WTC11 (cell line): Measurements from ENCODE around the gene ZBTB32. TPM values are rescaled to one million over a fixed set of nuclear protein-coding genes. Genes with fewer than 3 reads are reported as not detected.

Source experiments
- ATAC-seq: fragments of 200-7000 bp; cut with Tn5 transposase; 2 replicates; pipeline ENCODE4 v1.10.0; 2021; ENCODE audit warnings: mild to moderate bottlenecking, moderate library complexity
- CTCF ChIA-PET: fragments of 300-600 bp; sonication (Branson Sonifier 250); formaldehyde crosslinking; loops from one replicate; lab custom pipeline; 2021; ENCODE audit warnings: antibody characterized with exemption; lab: Charles Lee
- POLR2A ChIA-PET: fragments of 350-600 bp; sonication (Branson Sonifier 250); formaldehyde crosslinking; loops from one replicate; lab custom pipeline; 2021; ENCODE audit warnings: antibody characterized with exemption; lab: Charles Lee
- DNase-seq: peaks from one replicate; pipeline ENCODE4 v3.0.0; 2021; ENCODE audit warnings: low spot score
- H3K27ac Mint-ChIP-seq: 2 replicates; pipeline ENCODE4 v1.8.0; 2021; ENCODE audit warnings: mixed read lengths
- H3K27me3 Mint-ChIP-seq: 2 replicates; pipeline ENCODE4 v1.8.0; 2021; ENCODE audit warnings: low read depth, mild to moderate bottlenecking, moderate library complexity, mixed read lengths
- H3K36me3 Mint-ChIP-seq: 2 replicates; pipeline ENCODE4 v1.8.0; 2021; ENCODE audit warnings: mixed read lengths
- H3K4me1 Mint-ChIP-seq: 2 replicates; pipeline ENCODE4 v1.8.0; 2022; ENCODE audit warnings: mixed read lengths
- H3K4me3 Mint-ChIP-seq: 2 replicates; pipeline ENCODE4 v1.8.0; 2021; ENCODE audit warnings: mild to moderate bottlenecking, moderate library complexity, mixed read lengths
- H3K9me3 Mint-ChIP-seq: 2 replicates; pipeline ENCODE4 v1.8.0; 2021; ENCODE audit warnings: mixed read lengths
- ATF1 ChIP-seq: sonication (generic); formaldehyde crosslinking; IDR thresholded peaks from 2 replicates; pipeline ENCODE4 v1.8.1; 2023; ENCODE audit warnings: mild to moderate bottlenecking, moderate library complexity, missing genetic modification reagents
- ATF6 ChIP-seq: sonication (generic); formaldehyde crosslinking; IDR thresholded peaks from 2 replicates; pipeline ENCODE4 v1.8.1; 2023; ENCODE audit warnings: mild to moderate bottlenecking, missing genetic modification reagents
- EMX1 ChIP-seq: fragments of 250-450 bp; sonication (Bioruptor Pico); IDR thresholded peaks from 2 replicates; pipeline ENCODE4 v1.8.0; 2021; ENCODE audit warnings: mild to moderate bottlenecking
- ERG ChIP-seq: fragments of 250-450 bp; sonication (Bioruptor Pico); IDR thresholded peaks from 2 replicates; pipeline ENCODE4 v1.8.0; 2021; ENCODE audit warnings: mild to moderate bottlenecking
- FOXK1 ChIP-seq: sonication (generic); formaldehyde crosslinking; IDR thresholded peaks from 2 replicates; pipeline ENCODE4 v1.8.0; 2022; ENCODE audit warnings: mild to moderate bottlenecking, moderate library complexity, missing genetic modification reagents
- FOXP1 ChIP-seq: sonication (generic); formaldehyde crosslinking; IDR thresholded peaks from 2 replicates; pipeline ENCODE4 v1.8.0; 2022; ENCODE audit warnings: missing genetic modification reagents, mild to moderate bottlenecking, moderate library complexity, borderline replicate concordance
- GTF2I ChIP-seq: fragments of 250-450 bp; sonication (Bioruptor Pico); conservative IDR thresholded peaks from 2 replicates; pipeline ENCODE4 v1.4.0; 2021; ENCODE audit warnings: mild to moderate bottlenecking
- JAZF1 ChIP-seq: fragments of 250-450 bp; sonication (Bioruptor Pico); IDR thresholded peaks from 2 replicates; pipeline ENCODE4 v1.9.0; 2021; ENCODE audit warnings: moderate library complexity, mild to moderate bottlenecking, inconsistent platforms
- JUN ChIP-seq: sonication (generic); formaldehyde crosslinking; IDR thresholded peaks from 2 replicates; pipeline ENCODE4 v1.8.0; 2023; ENCODE audit warnings: mild to moderate bottlenecking, missing genetic modification reagents
- MAX ChIP-seq: sonication (generic); formaldehyde crosslinking; IDR thresholded peaks from 2 replicates; pipeline ENCODE4 v1.8.0; 2022; ENCODE audit warnings: mild to moderate bottlenecking, missing genetic modification reagents
- NFATC4 ChIP-seq: fragments of 250-450 bp; sonication (Bioruptor Pico); IDR thresholded peaks from 2 replicates; pipeline ENCODE4 v1.9.0; 2021; ENCODE audit warnings: mild to moderate bottlenecking
- NR2C2 ChIP-seq: sonication (generic); formaldehyde crosslinking; IDR thresholded peaks from 2 replicates; pipeline ENCODE4 v1.8.0; 2022; ENCODE audit warnings: mild to moderate bottlenecking, missing genetic modification reagents
- PREB ChIP-seq: sonication (generic); formaldehyde crosslinking; IDR thresholded peaks from 2 replicates; pipeline ENCODE4 v1.8.1; 2022; ENCODE audit warnings: mild to moderate bottlenecking, missing genetic modification reagents, moderate library complexity, borderline replicate concordance
- RELA ChIP-seq: sonication (generic); formaldehyde crosslinking; IDR thresholded peaks from 2 replicates; pipeline ENCODE4 v1.8.1; 2022; ENCODE audit warnings: missing genetic modification reagents, mild to moderate bottlenecking, borderline replicate concordance
- RORB ChIP-seq: fragments of 250-450 bp; sonication (Bioruptor Pico); IDR thresholded peaks from 2 replicates; pipeline ENCODE4 v1.9.0; 2021; ENCODE audit warnings: mild to moderate bottlenecking
- SOX15 ChIP-seq: fragments of 250-450 bp; sonication (Bioruptor Pico); IDR thresholded peaks from 2 replicates; pipeline ENCODE4 v1.9.0; 2021; ENCODE audit warnings: mild to moderate bottlenecking
- TEAD1 ChIP-seq: sonication (generic); formaldehyde crosslinking; IDR thresholded peaks from 2 replicates; pipeline ENCODE4 v1.8.0; 2022; ENCODE audit warnings: mild to moderate bottlenecking, missing genetic modification reagents
- TEAD4 ChIP-seq: sonication (generic); formaldehyde crosslinking; IDR thresholded peaks from 2 replicates; pipeline ENCODE4 v1.8.0; 2022; ENCODE audit warnings: mild to moderate bottlenecking, missing genetic modification reagents
- ZNF281 ChIP-seq: sonication (generic); formaldehyde crosslinking; IDR thresholded peaks from 2 replicates; pipeline ENCODE4 v1.8.0; 2023; ENCODE audit warnings: mild to moderate bottlenecking, missing genetic modification reagents
- ZNF396 ChIP-seq: fragments of 250-450 bp; sonication (Bioruptor Pico); IDR thresholded peaks from 2 replicates; pipeline ENCODE4 v1.8.0; 2021; ENCODE audit warnings: mild to moderate bottlenecking, moderate library complexity, borderline replicate concordance
- ZNF425 ChIP-seq: fragments of 250-450 bp; sonication (Bioruptor Pico); conservative IDR thresholded peaks from 2 replicates; pipeline ENCODE4 v1.9.0; 2021; ENCODE audit warnings: mild to moderate bottlenecking
- ZNF532 ChIP-seq: fragments of 250-450 bp; sonication (Bioruptor Pico); IDR thresholded peaks from 2 replicates; pipeline ENCODE4 v1.9.0; 2021; ENCODE audit warnings: mild to moderate bottlenecking, borderline replicate concordance
- total RNA-seq: library from RNA; stranded (reverse); gene quantifications from 3 replicates; pipeline ENCODE4 v1.2.3, GENCODE V29; 2021

Gene ZBTB32
- total RNA-seq, 1 experiment from 2014 or later = 0.11 TPM

GRCh38 chr19:35734273-35734672 is 29.9 kb downstream of the ZBTB32 start (continued):
- TF ChIP-seq ZNF281 = no peak
- TF ChIP-seq MAX (CRISPR knock-in tag) = no peak
- TF ChIP-seq ERG (CRISPR knock-in tag) = no peak
- no peak for TF ChIP-seq ATF1 (CRISPR knock-in tag)
- no peak for TF ChIP-seq TEAD4
- TF ChIP-seq ZNF396 = no peak
- no peak for TF ChIP-seq ZNF532
- TF ChIP-seq TEAD1 (CRISPR knock-in tag) = no peak
- no peak for TF ChIP-seq FOXP1 (CRISPR knock-in tag)
- no peak for TF ChIP-seq RORB (CRISPR knock-in tag)
- no peak for TF ChIP-seq JAZF1 (CRISPR knock-in tag)

GRCh38 chr19:35734889-35735288 is 30.5 kb downstream of the ZBTB32 start:
- CTCF ChIA-PET = no interaction called here
- POLR2A ChIA-PET = no interaction called here
- H3K9me3 Mint-ChIP-seq = no peaks in the 10 kb centered on the region
- peak overlapping the region; percentile 57; the same call in 1 of the 2 replicates for H3K27ac Mint-ChIP-seq
- H3K4me1 Mint-ChIP-seq = peaks cover 2% of the 10 kb centered on the region; the same call in 1 of the 2 replicates
- no peak overlapping the region for H3K4me3 Mint-ChIP-seq
- ATAC-seq (no peak), DNase-seq (no peak)
- peaks cover 44% of the 10 kb centered on the region for H3K36me3 Mint-ChIP-seq
- H3K27me3 Mint-ChIP-seq = no peaks in the 10 kb centered on the region
- no peak for TF ChIP-seq NFATC4
- no peak for TF ChIP-seq NR2C2
- TF ChIP-seq EMX1 (CRISPR knock-in tag) = no peak
- TF ChIP-seq JUN (CRISPR knock-in tag) = no peak
- TF ChIP-seq ZNF425 (CRISPR knock-in tag) = no peak
- TF ChIP-seq ATF6 (CRISPR knock-in tag) = no peak
- no peak for TF ChIP-seq RELA (CRISPR knock-in tag)
- TF ChIP-seq PREB = no peak
- no peak for TF ChIP-seq GTF2I (CRISPR knock-in tag)
- TF ChIP-seq SOX15 (CRISPR knock-in tag) = no peak
- TF ChIP-seq FOXK1 = no peak
